ENCODE results near the gene SRRM1. TPM values are rescaled to one million over a fixed set of nuclear protein-coding genes. Genes with fewer than 3 reads are reported as not detected.

Gene SRRM1
- total and polyA plus RNA-seq, 2 donors: 63.8 to 87.3 TPM

- WGBS: 29% methylated on average over 4 of the region's 4 CpGs
- no peak overlapping the region for H3K4me3 ChIP-seq (ENCODE audit: low read depth, low read length)
- no peak for DNase-seq (ENCODE audit: extremely low spot score)
- no peak overlapping the region for H3K27ac ChIP-seq (ENCODE audit: low read depth)
- no peaks in the 10 kb centered on the region for H3K36me3 ChIP-seq (ENCODE audit: insufficient read depth)
- no peaks in the 10 kb centered on the region for H3K4me1 ChIP-seq (ENCODE audit: insufficient read depth)
Measured at GRCh38 chr1:24622218-24622617, 20.9 kb upstream of the SRRM1 start.

GRCh38 chr1:24632832-24633175 is 10.3 kb upstream of the SRRM1 start:
- Histone ChIP-seq H3K4me1 (ENCODE audit: insufficient read depth) (no peaks in the 10 kb centered on the region), H3K27ac (ENCODE audit: low read depth) (no peak overlapping the region), H3K36me3 (ENCODE audit: insufficient read depth) (no peaks in the 10 kb centered on the region), H3K4me3 (ENCODE audit: low read depth, low read length) (no peak overlapping the region)
- WGBS: 96% methylated on average over 1 of the region's 1 CpG
- no peak for DNase-seq (ENCODE audit: extremely low spot score)

GRCh38 chr1:24635195-24635843 is 7.8 kb upstream of the SRRM1 start:
- Histone ChIP-seq H3K4me3 (ENCODE audit: low read depth, low read length) (no peak overlapping the region), H3K27ac (ENCODE audit: low read depth) (no peak overlapping the region), H3K36me3 (ENCODE audit: insufficient read depth) (no peaks in the 10 kb centered on the region), H3K4me1 (ENCODE audit: insufficient read depth) (no peaks in the 10 kb centered on the region)
- DNase-seq (ENCODE audit: extremely low spot score): peak; percentile 48
- 14% methylated on average over 4 of the region's 4 CpGs for WGBS

- 77% methylated on average over 3 of the region's 3 CpGs for WGBS
- no peak for DNase-seq (ENCODE audit: extremely low spot score)
- no peak overlapping the region for H3K27ac ChIP-seq (ENCODE audit: low read depth)
- H3K4me3 ChIP-seq (ENCODE audit: low read depth, low read length): no peak overlapping the region
- H3K4me1 ChIP-seq (ENCODE audit: insufficient read depth): no peaks in the 10 kb centered on the region
- no peaks in the 10 kb centered on the region for H3K36me3 ChIP-seq (ENCODE audit: insufficient read depth)
Measured at GRCh38 chr1:24636661-24637357, 6.3 kb upstream of the SRRM1 start.

- Histone ChIP-seq H3K4me1 (ENCODE audit: insufficient read depth) (no peaks in the 10 kb centered on the region), H3K36me3 (ENCODE audit: insufficient read depth) (no peaks in the 10 kb centered on the region), H3K4me3 (ENCODE audit: low read depth, low read length) (no peak overlapping the region), H3K27ac (ENCODE audit: low read depth) (no peak overlapping the region)
- 87% methylated on average over 2 of the region's 2 CpGs for WGBS
- no peak for DNase-seq (ENCODE audit: extremely low spot score)
Measured at GRCh38 chr1:24639094-24639493, 4.0 kb upstream of the SRRM1 start.

GRCh38 chr1:24639881-24640280 is 3.2 kb upstream of the SRRM1 start:
- no peak for DNase-seq (ENCODE audit: extremely low spot score)
- no peak overlapping the region for H3K27ac ChIP-seq (ENCODE audit: low read depth)
- no peak overlapping the region for H3K4me3 ChIP-seq (ENCODE audit: low read depth, low read length)
- 71% methylated on average over 4 of the region's 4 CpGs for WGBS
- H3K36me3 ChIP-seq (ENCODE audit: insufficient read depth): no peaks in the 10 kb centered on the region
- H3K4me1 ChIP-seq (ENCODE audit: insufficient read depth): no peaks in the 10 kb centered on the region

GRCh38 chr1:24640288-24640687 is 2.8 kb upstream of the SRRM1 start:
- H3K4me3 ChIP-seq (ENCODE audit: low read depth, low read length): no peak overlapping the region
- 58% methylated on average over 7 of the region's 7 CpGs for WGBS
- no peak overlapping the region for H3K27ac ChIP-seq (ENCODE audit: low read depth)
- H3K4me1 ChIP-seq (ENCODE audit: insufficient read depth): peaks cover 1% of the 10 kb centered on the region
- H3K36me3 ChIP-seq (ENCODE audit: insufficient read depth): no peaks in the 10 kb centered on the region
- no peak for DNase-seq (ENCODE audit: extremely low spot score)

GRCh38 chr1:24641646-24642151 is 1.4 kb upstream of the SRRM1 start:
- Histone ChIP-seq H3K27ac (ENCODE audit: low read depth) (peak overlapping the region; percentile 83), H3K4me1 (ENCODE audit: insufficient read depth) (peaks cover 1% of the 10 kb centered on the region), H3K4me3 (ENCODE audit: low read depth, low read length) (peak overlapping the region; percentile 28), H3K36me3 (ENCODE audit: insufficient read depth) (no peaks in the 10 kb centered on the region)
- no peak for DNase-seq (ENCODE audit: extremely low spot score)
- 20% methylated on average over 24 of the region's 24 CpGs for WGBS

- Histone ChIP-seq H3K4me1 (ENCODE audit: insufficient read depth) (peaks cover 1% of the 10 kb centered on the region), H3K36me3 (ENCODE audit: insufficient read depth) (no peaks in the 10 kb centered on the region), H3K27ac (ENCODE audit: low read depth) (peak overlapping the region; percentile 84), H3K4me3 (ENCODE audit: low read depth, low read length) (peak overlapping the region; percentile 92)
- under 1% methylated on average over 53 of the region's 53 CpGs for WGBS
- no peak for DNase-seq (ENCODE audit: extremely low spot score)
Measured at GRCh38 chr1:24643363-24644099, 429 bp downstream of the SRRM1 start.

- H3K4me3 ChIP-seq (ENCODE audit: low read depth, low read length): peak overlapping the region; percentile 92
- H3K27ac ChIP-seq (ENCODE audit: low read depth): no peak overlapping the region
- DNase-seq (ENCODE audit: extremely low spot score): no peak
- H3K4me1 ChIP-seq (ENCODE audit: insufficient read depth): peaks cover 1% of the 10 kb centered on the region
- peaks cover 4% of the 10 kb centered on the region for H3K36me3 ChIP-seq (ENCODE audit: insufficient read depth)
- WGBS: under 1% methylated on average over 9 of the region's 9 CpGs
Measured at GRCh38 chr1:24644100-24644384, 940 bp downstream of the SRRM1 start.

- H3K4me1 ChIP-seq (ENCODE audit: insufficient read depth): peaks cover 1% of the 10 kb centered on the region
- WGBS: 95% methylated on average over 5 of the region's 5 CpGs
- peaks cover 6% of the 10 kb centered on the region for H3K36me3 ChIP-seq (ENCODE audit: insufficient read depth)
- H3K4me3 ChIP-seq (ENCODE audit: low read depth, low read length): no peak overlapping the region
- no peak for DNase-seq (ENCODE audit: extremely low spot score)
- no peak overlapping the region for H3K27ac ChIP-seq (ENCODE audit: low read depth)
Measured at GRCh38 chr1:24648919-24649318, 5.8 kb downstream of the SRRM1 start.

- Histone ChIP-seq H3K4me1 (ENCODE audit: insufficient read depth) (no peaks in the 10 kb centered on the region), H3K36me3 (ENCODE audit: insufficient read depth) (peaks cover 15% of the 10 kb centered on the region), H3K4me3 (ENCODE audit: low read depth, low read length) (no peak overlapping the region), H3K27ac (ENCODE audit: low read depth) (no peak overlapping the region)
- 95% methylated on average over 13 of the region's 13 CpGs for WGBS
- DNase-seq (ENCODE audit: extremely low spot score): no peak
Measured at GRCh38 chr1:24652382-24652781, 9.3 kb downstream of the SRRM1 start.

- no peak overlapping the region for H3K27ac ChIP-seq (ENCODE audit: low read depth)
- no peaks in the 10 kb centered on the region for H3K4me1 ChIP-seq (ENCODE audit: insufficient read depth)
- WGBS: 95% methylated on average over 3 of the region's 3 CpGs
- H3K4me3 ChIP-seq (ENCODE audit: low read depth, low read length): no peak overlapping the region
- peaks cover 12% of the 10 kb centered on the region for H3K36me3 ChIP-seq (ENCODE audit: insufficient read depth)
- no peak for DNase-seq (ENCODE audit: extremely low spot score)
Measured at GRCh38 chr1:24654010-24654409, 10.9 kb downstream of the SRRM1 start.

- 94% methylated on average over 1 of the region's 1 CpG for WGBS
- no peak overlapping the region for H3K27ac ChIP-seq (ENCODE audit: low read depth)
- no peak overlapping the region for H3K4me3 ChIP-seq (ENCODE audit: low read depth, low read length)
- peaks cover 12% of the 10 kb centered on the region for H3K36me3 ChIP-seq (ENCODE audit: insufficient read depth)
- H3K4me1 ChIP-seq (ENCODE audit: insufficient read depth): no peaks in the 10 kb centered on the region
- no peak for DNase-seq (ENCODE audit: extremely low spot score)
Measured at GRCh38 chr1:24656046-24656445, 12.9 kb downstream of the SRRM1 start.
